GM21381 (cell line): ENCODE measurements around the gene PPP1R8.

Experiments
- ATAC-seq: cut with Tn5 transposase; IDR thresholded peaks from one replicate; pipeline ENCODE4 v1.9.1; 2021; ENCODE audit warnings: mild to moderate bottlenecking, moderate library complexity; ENCODE audit not compliant: unreplicated experiment

PPP1R8 gene

DNA sequence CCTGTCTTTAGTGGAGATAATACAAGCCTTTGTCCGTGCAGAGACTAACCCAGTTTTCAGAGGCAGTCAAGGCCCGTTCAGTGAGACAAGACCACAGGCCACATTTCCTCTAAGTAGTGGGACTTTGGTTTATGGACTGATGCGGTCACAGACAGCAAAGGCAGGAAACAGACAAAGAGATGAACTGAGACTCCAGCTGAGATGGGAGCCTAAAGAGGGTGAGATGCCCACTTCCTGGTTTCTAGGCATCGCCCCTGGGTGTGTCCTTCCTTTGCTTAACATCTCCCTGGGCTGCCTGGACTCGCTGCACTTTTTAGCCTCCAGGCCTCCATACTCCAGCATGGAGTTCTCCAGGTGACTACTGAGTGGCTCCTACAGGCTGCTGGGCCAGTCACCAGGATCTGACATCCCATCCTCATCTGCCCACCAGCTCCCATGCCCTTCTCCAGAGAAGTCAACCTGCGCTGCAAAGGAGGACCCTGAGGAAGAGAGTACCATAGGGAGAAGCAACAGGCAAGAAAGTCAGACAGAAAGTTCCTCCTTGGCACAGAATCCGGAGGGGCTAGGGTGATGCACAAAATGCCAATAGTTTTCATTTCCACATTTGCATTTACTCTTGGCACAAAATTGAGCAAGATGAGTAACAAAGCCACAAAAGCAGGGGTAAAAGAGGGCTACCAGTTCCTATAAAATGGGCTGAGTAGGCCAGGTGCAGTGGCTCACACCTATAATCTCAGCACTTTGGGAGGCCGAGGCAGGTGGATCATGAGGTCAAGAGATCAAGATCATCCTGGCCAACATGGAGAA, 56.8 kb downstream of the PPP1R8 start:
- ATAC-seq = no peak

DNA sequence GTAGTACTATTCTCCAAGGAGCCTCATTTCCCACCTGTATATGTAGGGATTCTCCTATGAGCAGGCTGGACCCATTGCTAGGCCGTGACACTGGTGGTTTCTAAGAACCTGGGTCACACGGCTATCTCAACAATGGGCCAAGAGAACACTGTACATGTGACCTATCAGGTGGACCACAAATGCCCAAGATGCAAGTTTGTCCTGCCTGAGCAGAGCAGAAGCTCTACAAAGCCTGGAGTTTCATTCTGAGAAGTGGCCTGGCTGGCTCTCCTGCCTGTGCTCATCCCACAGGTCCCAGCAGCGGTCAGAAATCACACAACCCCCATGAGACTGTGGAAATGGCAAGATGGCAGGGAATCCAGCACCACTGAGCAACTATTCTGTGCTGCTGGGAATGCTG, 58.9 kb downstream of the PPP1R8 start:
- ATAC-seq = no peak

DNA sequence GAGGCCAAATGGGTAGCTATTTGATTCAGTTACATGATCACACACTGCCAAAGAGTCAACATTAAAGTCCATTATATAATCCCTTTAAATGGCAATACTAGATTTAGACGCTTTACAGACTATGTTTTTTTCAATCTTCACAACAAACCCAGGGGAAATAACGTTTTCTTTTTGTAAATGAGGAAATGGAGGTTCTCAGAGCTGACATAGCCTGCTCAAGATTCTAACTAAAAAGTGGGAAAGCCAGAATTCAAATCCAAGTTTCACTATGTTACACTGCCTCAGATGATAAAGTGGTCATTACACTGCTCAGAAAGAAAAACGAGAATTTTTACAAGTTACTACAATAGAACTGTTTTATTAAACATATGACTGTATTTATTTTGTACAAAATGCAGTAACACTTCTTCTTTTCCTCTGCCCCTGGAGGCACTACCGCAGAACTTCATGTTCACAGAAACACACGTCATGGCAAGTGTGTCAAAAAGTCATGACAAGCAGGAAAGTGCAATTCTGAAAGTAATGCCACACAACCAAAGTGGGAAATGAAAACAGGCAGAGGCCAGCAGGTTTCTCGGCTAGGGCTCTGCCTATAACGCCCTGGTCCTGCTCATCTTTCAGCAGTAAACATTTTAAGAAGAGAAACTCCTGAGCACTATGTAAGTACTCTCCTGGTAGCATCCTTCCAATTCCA, 60.8 kb downstream of the PPP1R8 start:
- peak; percentile 45 for ATAC-seq

DNA sequence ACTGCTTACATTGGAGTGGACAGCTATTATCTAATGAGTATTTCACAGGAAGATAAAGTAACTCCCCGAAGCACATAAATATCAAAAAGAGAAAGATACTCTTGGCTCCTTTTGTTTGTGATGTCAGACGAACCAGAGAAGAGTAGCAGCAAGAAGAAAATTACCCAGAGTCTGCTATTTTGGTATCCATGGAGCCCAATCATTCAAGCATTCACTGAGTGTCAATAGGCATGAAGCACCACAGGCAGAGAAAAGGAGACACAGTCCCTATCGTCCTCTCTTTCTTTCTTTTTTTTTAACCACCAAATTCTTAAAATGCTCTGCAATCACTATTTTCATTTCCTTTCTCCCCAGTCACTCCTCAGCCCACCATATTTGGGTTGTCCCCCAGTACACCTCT, 63.9 kb downstream of the PPP1R8 start:
- ATAC-seq = no peak
